IMR-90 (cell line): ENCODE data around the gene MUTYH. TPM values are rescaled to one million over a fixed set of nuclear protein-coding genes. Genes with fewer than 3 reads are reported as not detected.
A peak's percentile ranks its signal among the peaks of the same experiment; 100 is the strongest.

Source experiments
- ATAC-seq: fragments of 200-7000 bp; cut with Tn5 transposase; 2 replicates; pipeline ENCODE4 v1.9.1; 2020; ENCODE audit warnings: low read depth, mild to moderate bottlenecking, moderate library complexity
- BruUV-seq: library from RNA; stranded (reverse); fragments of 400-500 nt; replicated peaks from 2 replicates; lab custom pipeline; 2021; lab: Mats Ljungman, UMichigan
- CTCF ChIA-PET: fragments of 300-600 bp; formaldehyde crosslinking; extraction: SDS; loops from one replicate; lab custom pipeline; 2021; ENCODE audit warnings: antibody characterized with exemption; lab: Yijun Ruan, JAX
- POLR2A ChIA-PET: fragments of 300-600 bp; sonication (Branson Sonifier 250); formaldehyde crosslinking; loops from one replicate; lab custom pipeline; 2022; ENCODE audit warnings: antibody characterized with exemption; ENCODE audit not compliant: unreplicated experiment; lab: Charles Lee
- DNase-seq: peaks from one replicate; pipeline ENCODE4 v3.0.0; 2013
- H2AFZ ChIP-seq: replicated peaks from 2 replicates; pipeline ENCODE3; 2013; ENCODE audit warnings: low read length, mild to moderate bottlenecking; ENCODE audit not compliant: poor library complexity
- H2AK5ac ChIP-seq: 2 replicates; pipeline ENCODE4 v1.6.1; 2013; ENCODE audit warnings: low read depth, low read length, inconsistent platforms
- H2AK9ac ChIP-seq: replicated peaks from 2 replicates; pipeline ENCODE3; 2013; ENCODE audit warnings: mild to moderate bottlenecking, low read depth, low read length, moderate library complexity; ENCODE audit not compliant: poor library complexity
- H2BK120ac ChIP-seq: 2 replicates; pipeline ENCODE4 v1.6.1; 2013; ENCODE audit warnings: low read depth, low read length, inconsistent platforms
- H2BK15ac ChIP-seq: 3 replicates; pipeline ENCODE4 v1.6.1; 2013; ENCODE audit warnings: low read depth, low read length, inconsistent platforms
- H2BK20ac ChIP-seq: 2 replicates; pipeline ENCODE4 v1.6.1; 2013; ENCODE audit warnings: low read depth, mild to moderate bottlenecking, inconsistent platforms, low read length, moderate library complexity
- H2BK5ac ChIP-seq: 2 replicates; pipeline ENCODE4 v1.6.1; 2013; ENCODE audit warnings: mild to moderate bottlenecking, low read depth, low read length, inconsistent platforms; ENCODE audit not compliant: poor library complexity, severe bottlenecking
- H3K14ac ChIP-seq: replicated peaks from 2 replicates; pipeline ENCODE4 v1.6.1; 2013; ENCODE audit warnings: low read depth, low read length, inconsistent platforms
- H3K18ac ChIP-seq: 2 replicates; pipeline ENCODE4 v1.6.1; 2013; ENCODE audit warnings: low read depth, low read length, control low read depth
- H3K23ac ChIP-seq: 2 replicates; pipeline ENCODE4 v1.6.1; 2013; ENCODE audit warnings: low read depth, low read length, inconsistent platforms
- H3K27ac ChIP-seq: 2 replicates; pipeline ENCODE4 v1.5.1; 2013; ENCODE audit warnings: mild to moderate bottlenecking, control low read depth, low read length; ENCODE audit not compliant: insufficient read depth
- H3K27me3 ChIP-seq: 2 replicates; pipeline ENCODE4 v1.6.1; 2013; ENCODE audit warnings: low read length; ENCODE audit not compliant: control insufficient read depth, insufficient read depth
- H3K36me3 ChIP-seq: 2 replicates; pipeline ENCODE4 v1.6.1; 2013; ENCODE audit warnings: low read length, mixed read lengths; ENCODE audit not compliant: control insufficient read depth, insufficient read depth
- H3K4ac ChIP-seq: 2 replicates; pipeline ENCODE4 v1.6.1; 2013; ENCODE audit warnings: low read depth, low read length, inconsistent platforms
- H3K4me1 ChIP-seq: 2 replicates; pipeline ENCODE4 v1.6.1; 2013; ENCODE audit warnings: low read length, mixed read lengths; ENCODE audit not compliant: control insufficient read depth, insufficient read depth
- H3K4me2 ChIP-seq: 2 replicates; pipeline ENCODE4 v1.6.1; 2013; ENCODE audit warnings: low read depth, mild to moderate bottlenecking, control low read depth, low read length, moderate library complexity
- H3K4me3 ChIP-seq: 2 replicates; pipeline ENCODE4 v1.5.1; 2013; ENCODE audit warnings: low read depth, mild to moderate bottlenecking, control low read depth, low read length, moderate library complexity; ENCODE audit not compliant: insufficient read depth
- H3K56ac ChIP-seq: 2 replicates; pipeline ENCODE4 v1.6.1; 2013; ENCODE audit warnings: low read length, inconsistent platforms; ENCODE audit not compliant: insufficient read depth; ENCODE audit errors: extremely low read depth
- H3K79me1 ChIP-seq, 2 experiments: 2 replicates each; pipeline ENCODE4 v1.6.1; 2013; ENCODE audit warnings: low read length in 2 of 2, inconsistent platforms in 1 of 2, low read depth in 1 of 2
- H3K9ac ChIP-seq: 2 replicates; pipeline ENCODE4 v1.6.1; 2013; ENCODE audit warnings: low read depth, low read length, control low read depth
- H3K9me1 ChIP-seq: 2 replicates; pipeline ENCODE4 v1.6.1; 2013; ENCODE audit warnings: low read length, inconsistent platforms; ENCODE audit not compliant: insufficient read depth
- H3K9me3 ChIP-seq: 2 replicates; pipeline ENCODE4 v1.6.1; 2013; ENCODE audit warnings: low read length; ENCODE audit not compliant: control insufficient read depth, insufficient read depth
- H4K20me1 ChIP-seq: 2 replicates; pipeline ENCODE4 v1.6.1; 2013; ENCODE audit warnings: low read length, inconsistent platforms; ENCODE audit not compliant: insufficient read depth
- H4K5ac ChIP-seq: 2 replicates; pipeline ENCODE4 v1.6.1; 2013; ENCODE audit warnings: mild to moderate bottlenecking, low read depth, low read length, control low read depth
- H4K8ac ChIP-seq, 2 experiments: 2 replicates each; pipeline ENCODE4 v1.6.1; 2013; ENCODE audit warnings: low read depth in 2 of 2, low read length in 2 of 2, control low read depth in 1 of 2, inconsistent platforms in 1 of 2
- H4K91ac ChIP-seq: 2 replicates; pipeline ENCODE4 v1.6.1; 2013; ENCODE audit warnings: low read depth, low read length, inconsistent platforms; ENCODE audit not compliant: insufficient read depth
- BHLHE40 ChIP-seq: fragments of 150-350 bp; IDR thresholded peaks from 2 replicates; pipeline ENCODE4 v1.6.1; 2016; ENCODE audit warnings: mild to moderate bottlenecking, low read depth, low read length
- CEBPB ChIP-seq: IDR thresholded peaks from 2 replicates; pipeline ENCODE4 v1.6.1; 2012; ENCODE audit warnings: low read depth, low read length, improper control_type of control experiment
- CHD1 ChIP-seq: IDR thresholded peaks from 2 replicates; pipeline ENCODE4 v1.6.1; 2012; ENCODE audit warnings: low read depth, low read length, improper control_type of control experiment
- CTCF ChIP-seq: conservative IDR thresholded peaks from 2 replicates; pipeline ENCODE4 v1.5.1; 2012; ENCODE audit warnings: mild to moderate bottlenecking, low read depth, low read length, improper control_type of control experiment
- FOS ChIP-seq: fragments of 150-350 bp; IDR thresholded peaks from 2 replicates; pipeline ENCODE4 v1.6.1; 2016; ENCODE audit warnings: low read depth, low read length
- MAFK ChIP-seq: IDR thresholded peaks from 2 replicates; pipeline ENCODE4 v1.6.1; 2012; ENCODE audit warnings: low read depth, low read length, improper control_type of control experiment
- MAZ ChIP-seq: IDR thresholded peaks from 2 replicates; pipeline ENCODE4 v1.6.1; 2012; ENCODE audit warnings: low read depth, mild to moderate bottlenecking, low read length, improper control_type of control experiment, moderate library complexity, borderline replicate concordance
- MXI1 ChIP-seq: IDR thresholded peaks from 2 replicates; pipeline ENCODE4 v1.6.1; 2012; ENCODE audit warnings: low read depth, mild to moderate bottlenecking, low read length, moderate library complexity, borderline replicate concordance
- NFE2L2 ChIP-seq: fragments of 150-350 bp; IDR thresholded peaks from 2 replicates; pipeline ENCODE4 v1.6.1; 2016; ENCODE audit warnings: low read depth, mild to moderate bottlenecking, low read length
- POLR2A ChIP-seq: IDR thresholded peaks from 2 replicates; pipeline ENCODE4 v1.6.1; 2012; ENCODE audit warnings: mild to moderate bottlenecking, low read depth, low read length
- RAD21 ChIP-seq: IDR thresholded peaks from 2 replicates; pipeline ENCODE4 v1.6.1; 2012; ENCODE audit warnings: low read length, improper control_type of control experiment
- RCOR1 ChIP-seq: IDR thresholded peaks from 2 replicates; pipeline ENCODE4 v1.6.1; 2012; ENCODE audit warnings: mild to moderate bottlenecking, low read length, improper control_type of control experiment; ENCODE audit not compliant: insufficient replicate concordance
- RFX5 ChIP-seq: IDR thresholded peaks from 2 replicates; pipeline ENCODE4 v1.8.0; 2012; ENCODE audit warnings: low read depth, mild to moderate bottlenecking, low read length, moderate library complexity
- SMC3 ChIP-seq: fragments of 150-350 bp; IDR thresholded peaks from 2 replicates; pipeline ENCODE4 v1.6.1; 2016; ENCODE audit warnings: low read depth, mild to moderate bottlenecking, antibody characterized with exemption, low read length, moderate library complexity
- USF2 ChIP-seq: fragments of 150-350 bp; IDR thresholded peaks from 2 replicates; pipeline ENCODE4 v1.6.1; 2017; ENCODE audit warnings: mild to moderate bottlenecking, antibody characterized with exemption, low read length, low read depth
- WGBS, 2 experiments: methylation state at CpG; one replicate each; pipeline versions ENCODE4 v1.1.5 to v1.1.7; 2013; ENCODE audit warnings: missing lambda C conversion rate in 2 of 2; ENCODE audit not compliant: insufficient read length in 1 of 2; ENCODE audit errors: extremely low coverage in 2 of 2; 5-methylcytosine and 5-hydroxymethylcytosine counted together
- dilution Hi-C: fragments of 300-500 bp; cut with HindIII; formaldehyde crosslinking; loops from one replicate; pipeline ENCODE4 v1.14.3; 2018; ENCODE audit warnings: low sequenced_read_pairs; ENCODE audit not compliant: unreplicated experiment
- in situ Hi-C: fragments of 300-500 bp; cut with MboI; formaldehyde crosslinking; loops from 3 replicates; pipeline ENCODE4 v1.14.3; 2019; ENCODE audit warnings: low sequenced_read_pairs, inconsistent platforms, mixed read lengths
- intact Hi-C: fragments of 100-400 bp; cut with micrococcal nuclease; formaldehyde crosslinking; loops from 2 replicates; pipeline ENCODE4 v1.10.0; 2022
- polyA plus RNA-seq, 3 experiments: library from polyadenylated mRNA; depleted of rRNA; stranded (reverse); fragments of >200 nt; gene quantifications; 2 replicates each; pipeline ENCODE4 v1.2.3, GENCODE V29; 2012; ENCODE audit warnings: low replicate concordance in 1 of 3
- total RNA-seq: library from RNA; depleted of rRNA; stranded (reverse); fragments of >200 nt; gene quantifications from 2 replicates; pipeline ENCODE4 v1.2.3, GENCODE V29; 2012

MUTYH gene
- total and polyA plus RNA-seq, 2 of the 4 experiments (the other 2 are of a cell fraction) = 9.1 to 14.6 TPM

- peaks cover 0 to 11% of the 10 kb centered on the region in 2 experiments; a peak in 2 of 4 replicates for H3K79me1 ChIP-seq
- H3K9me1 ChIP-seq = no peaks in the 10 kb centered on the region
- peak overlapping the region; percentile 74; the same call in 1 of the 2 replicates for H4K91ac ChIP-seq
- BruUV-seq = no TSS peak
- H2AK5ac ChIP-seq = peak overlapping the region; percentile 82
- H2BK15ac ChIP-seq = no peak overlapping the region
- no peak overlapping the region for H3K27ac ChIP-seq
- H2BK120ac ChIP-seq = 0 out of 2 replicates have a peak overlapping the region, but pooled peaks have one; percentile 22
- H3K18ac ChIP-seq = no peak overlapping the region; the same call in 1 of the 2 replicates
- ATAC-seq = no peak
- CTCF ChIA-PET = interaction anchor here (2.3 to 7.2 kb wide), 2 partner anchors 284 to 288 kb away, joined by 17 to 53 read pairs; no protein-coding TSS in a partner anchor
- H3K36me3 ChIP-seq = no peaks in the 10 kb centered on the region
- peak overlapping the region; percentile 91 for H3K4ac ChIP-seq
- peak overlapping the region; percentile 82 for H3K14ac ChIP-seq
- H4K20me1 ChIP-seq = no peaks in the 10 kb centered on the region
- H4K8ac ChIP-seq = peak overlapping the region; percentile 94 to 97
- WGBS, 2 experiments = 97% methylated on average over 5 of the region's 16 CpGs; no CpG with 5 or more reads in 1 of the 2 experiments
- H3K4me1 ChIP-seq = peaks cover 4% of the 10 kb centered on the region; the same call in 1 of the 2 replicates
- no peak for DNase-seq
- H2AK9ac ChIP-seq = peak overlapping the region; percentile 85
- H3K4me3 ChIP-seq = no peak overlapping the region
- H3K4me2 ChIP-seq = peak overlapping the region; percentile 70; the same call in 1 of the 2 replicates
- H3K56ac ChIP-seq = no peak overlapping the region
- dilution Hi-C loops = no loop called here
- intact Hi-C loops = loop anchor here (2.0 to 10.0 kb wide), 6 partner anchors 95 to 585 kb away; partner anchors contain the start of genes BTBD19, DYNLT4, PLK3 and RNU5D-1
- in situ Hi-C loops = loop anchor here (5.0 to 10.0 kb wide), 2 partner anchors 290 to 468 kb away; partner anchors contain the start of genes HECTD3 and UROD
- no peak overlapping the region for H2BK5ac ChIP-seq
- no peaks in the 10 kb centered on the region for H3K27me3 ChIP-seq
- H3K9ac ChIP-seq = peak overlapping the region; percentile 68; the same call in 1 of the 2 replicates
- H2BK20ac ChIP-seq = no peak overlapping the region
- peak overlapping the region; percentile 82 for H2AFZ ChIP-seq
- H4K5ac ChIP-seq = no peak overlapping the region; the same call in 1 of the 2 replicates
- no peaks in the 10 kb centered on the region for H3K9me3 ChIP-seq
- POLR2A ChIA-PET = interaction anchor here (1.0 to 1.1 kb wide), 3 partner anchors 289 to 503 kb away, joined by 3 to 7 read pairs (median 6); partner anchors contain the start of genes HECTD3, PLK3 and UROD
- peak overlapping the region; percentile 4; the same call in 1 of the 2 replicates for H3K23ac ChIP-seq
- TF ChIP-seq BHLHE40 (no peak), RCOR1 (no peak), CTCF (no peak), MAFK (no peak), FOS (no peak), RFX5 (no peak), USF2 (no peak), NFE2L2 (no peak), RAD21 (no peak), CHD1 (no peak), POLR2A (no peak), SMC3 (no peak), MXI1 (no peak), CEBPB (no peak), MAZ (no peak)
Measured at GRCh38 chr1:45302505-45303150, 37.6 kb downstream of the MUTYH start.
